Esophagus squamous epithelium (tissue), 4 donors: ENCODE measurements around the gene DLG2.

Experiments
- CTCF ChIP-seq, 6 experiments: fragments of 450-650 bp in 4 of 6; fragments of 200-600 bp in 2 of 6; sonication (generic) in 2 of 6; IDR thresholded peaks; one replicate each; pipeline ENCODE4 v1.5.1; 2016 to 2019; ENCODE audit warnings: antibody characterized with exemption in 6 of 6, mild to moderate bottlenecking in 4 of 6, moderate library complexity in 4 of 6
- POLR2A ChIP-seq, 4 donors: fragments of 450-650 bp; IDR thresholded peaks; one replicate each; pipeline ENCODE4 v1.6.1; 2017; ENCODE audit warnings: antibody characterized with exemption in 4 of 4, mild to moderate bottlenecking in 4 of 4, moderate library complexity in 3 of 4

DNA sequence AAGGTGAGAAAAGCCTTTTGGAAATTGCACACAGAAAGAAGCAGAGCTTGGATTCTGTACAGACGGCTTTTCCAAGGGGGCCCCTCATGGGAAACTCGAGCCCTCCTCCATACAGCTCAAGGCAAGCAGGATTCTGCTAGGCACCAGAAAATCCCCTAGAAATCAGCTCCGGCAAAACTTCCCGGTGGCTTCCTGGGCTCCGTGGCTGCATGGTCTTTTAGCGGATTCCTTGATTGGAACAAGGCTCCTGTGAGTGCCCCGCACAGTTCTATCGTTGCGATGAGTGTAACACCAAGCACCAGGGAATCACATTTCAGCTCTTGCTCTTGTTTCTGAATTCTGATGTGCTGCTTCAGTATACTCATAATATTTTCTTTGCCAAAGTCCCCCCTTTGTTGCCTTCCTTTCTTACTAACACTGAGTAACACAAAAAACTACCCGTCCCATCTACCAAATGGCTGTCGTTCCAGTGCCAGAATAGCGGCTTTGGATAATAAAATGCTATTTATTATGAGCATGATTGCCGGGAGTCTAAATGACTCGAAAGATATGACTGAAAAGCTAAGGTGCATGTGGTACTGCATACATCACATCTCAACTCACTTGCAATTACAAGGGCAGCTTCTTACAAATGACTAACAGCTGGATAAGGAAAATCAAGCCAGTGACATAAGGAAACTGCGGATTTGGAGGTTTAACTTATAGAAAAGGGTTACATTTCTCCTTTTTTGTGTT is 494.1 kb downstream of the DLG2 start:
- no peak for TF ChIP-seq CTCF (IDR thresholded peaks at IDR 0.05)
- no peak for TF ChIP-seq POLR2A (IDR thresholded peaks at IDR 0.05)
